WERI-Rb-1 (cell line): Measurements from ENCODE around the gene TMEM131L.

ENCODE experiments used
- DNase-seq: peaks from one replicate; pipeline ENCODE4 v3.0.0-alpha.2; 2020
- H3K27ac ChIP-seq: fragments of 250-450 bp; sonication (Bioruptor Pico); 2 replicates; pipeline ENCODE4 v1.5.1; 2020; ENCODE audit warnings: mild to moderate bottlenecking, moderate library complexity
- H3K27me3 ChIP-seq: fragments of 250-450 bp; sonication (Bioruptor Pico); 2 replicates; pipeline ENCODE4 v1.5.1; 2021; ENCODE audit warnings: mild to moderate bottlenecking, low read depth, moderate library complexity; ENCODE audit not compliant: insufficient read depth, severe bottlenecking
- H3K36me3 ChIP-seq: fragments of 250-450 bp; sonication (Bioruptor Pico); 2 replicates; pipeline ENCODE4 v1.5.1; 2020; ENCODE audit warnings: mild to moderate bottlenecking, moderate library complexity
- H3K4me3 ChIP-seq: 2 replicates; pipeline ENCODE4 v1.5.1; 2011; ENCODE audit warnings: low read depth, mild to moderate bottlenecking, control low read depth, low read length
- H3K9me3 ChIP-seq: fragments of 250-450 bp; sonication (Bioruptor Pico); 2 replicates; pipeline ENCODE4 v1.5.1; 2021; ENCODE audit warnings: mild to moderate bottlenecking, moderate library complexity; ENCODE audit not compliant: severe bottlenecking
- TF ChIP-seq, protein P1 (sequence below): IDR thresholded peaks from 2 replicates; pipeline ENCODE4 v1.5.1; 2011; ENCODE audit warnings: low read depth, mild to moderate bottlenecking, control low read depth, inconsistent platforms, low read length

Gene TMEM131L

GRCh38 chr4:153432965-153433753 lies 33.0 kb upstream of the TMEM131L start:
- Histone ChIP-seq H3K9me3 (no peaks in the 10 kb centered on the region), H3K27me3 (no peaks in the 10 kb centered on the region), H3K4me3 (no peak overlapping the region), H3K36me3 (no peaks in the 10 kb centered on the region), H3K27ac (no peak overlapping the region)
- DNase-seq: peak; percentile 42
- TF ChIP-seq, protein P1, sequence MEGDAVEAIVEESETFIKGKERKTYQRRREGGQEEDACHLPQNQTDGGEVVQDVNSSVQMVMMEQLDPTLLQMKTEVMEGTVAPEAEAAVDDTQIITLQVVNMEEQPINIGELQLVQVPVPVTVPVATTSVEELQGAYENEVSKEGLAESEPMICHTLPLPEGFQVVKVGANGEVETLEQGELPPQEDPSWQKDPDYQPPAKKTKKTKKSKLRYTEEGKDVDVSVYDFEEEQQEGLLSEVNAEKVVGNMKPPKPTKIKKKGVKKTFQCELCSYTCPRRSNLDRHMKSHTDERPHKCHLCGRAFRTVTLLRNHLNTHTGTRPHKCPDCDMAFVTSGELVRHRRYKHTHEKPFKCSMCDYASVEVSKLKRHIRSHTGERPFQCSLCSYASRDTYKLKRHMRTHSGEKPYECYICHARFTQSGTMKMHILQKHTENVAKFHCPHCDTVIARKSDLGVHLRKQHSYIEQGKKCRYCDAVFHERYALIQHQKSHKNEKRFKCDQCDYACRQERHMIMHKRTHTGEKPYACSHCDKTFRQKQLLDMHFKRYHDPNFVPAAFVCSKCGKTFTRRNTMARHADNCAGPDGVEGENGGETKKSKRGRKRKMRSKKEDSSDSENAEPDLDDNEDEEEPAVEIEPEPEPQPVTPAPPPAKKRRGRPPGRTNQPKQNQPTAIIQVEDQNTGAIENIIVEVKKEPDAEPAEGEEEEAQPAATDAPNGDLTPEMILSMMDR: peak; percentile 70

DNA sequence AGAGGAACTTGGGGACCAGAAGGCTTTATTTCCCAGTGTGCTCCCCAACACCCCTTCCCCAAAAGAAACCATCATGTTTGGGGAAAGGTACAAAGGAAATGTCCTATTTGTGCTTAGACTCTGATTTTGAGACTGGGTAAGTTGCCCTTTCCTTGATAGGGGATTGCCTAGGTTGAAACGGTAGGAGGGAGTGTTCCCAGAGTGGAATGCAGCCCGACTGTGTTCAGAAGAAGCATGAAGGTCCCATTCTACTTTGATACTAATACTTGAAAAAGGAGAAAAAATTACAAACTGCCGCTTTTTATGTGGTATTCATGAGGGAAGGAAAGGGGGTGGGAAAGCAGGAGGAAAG lies 32.4 kb upstream of the TMEM131L start:
- DNase-seq: no peak
- no peaks in the 10 kb centered on the region for H3K9me3 ChIP-seq
- H3K27ac ChIP-seq: no peak overlapping the region
- no peaks in the 10 kb centered on the region for H3K27me3 ChIP-seq
- H3K36me3 ChIP-seq: no peaks in the 10 kb centered on the region
- no peak overlapping the region for H3K4me3 ChIP-seq
- TF ChIP-seq, protein P1: no peak

DNA sequence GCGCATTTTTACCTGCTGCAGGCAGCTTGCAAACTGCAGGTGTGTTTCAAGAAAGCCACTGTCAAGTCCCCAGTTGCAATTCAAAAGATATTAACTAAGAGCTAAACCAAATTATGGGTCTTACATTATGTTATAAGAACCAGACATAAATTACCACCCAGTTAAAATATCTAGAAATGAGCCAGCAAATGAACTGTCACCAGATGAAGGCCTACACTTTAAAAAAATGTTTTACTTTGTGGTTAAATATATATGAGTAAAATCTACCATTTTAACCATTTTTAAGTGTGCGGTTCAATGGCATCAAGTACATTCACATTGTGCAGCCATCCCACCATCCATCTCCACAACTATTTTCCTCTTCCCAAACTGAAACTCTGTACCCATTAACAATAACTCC lies 32.0 kb upstream of the TMEM131L start:
- Histone ChIP-seq H3K36me3 (no peaks in the 10 kb centered on the region), H3K27ac (no peak overlapping the region), H3K9me3 (no peaks in the 10 kb centered on the region), H3K27me3 (no peaks in the 10 kb centered on the region), H3K4me3 (no peak overlapping the region)
- TF ChIP-seq, protein P1: no peak
- DNase-seq: no peak

- DNase-seq: no peak
- H3K27me3 ChIP-seq: no peaks in the 10 kb centered on the region
- no peak overlapping the region for H3K27ac ChIP-seq
- no peaks in the 10 kb centered on the region for H3K36me3 ChIP-seq
- H3K4me3 ChIP-seq: no peak overlapping the region
- no peaks in the 10 kb centered on the region for H3K9me3 ChIP-seq
- TF ChIP-seq, protein P1: no peak
Observed at GRCh38 chr4:153438916-153439756, 27.0 kb upstream of the TMEM131L start.

- Histone ChIP-seq H3K9me3 (no peaks in the 10 kb centered on the region), H3K4me3 (no peak overlapping the region), H3K27me3 (no peaks in the 10 kb centered on the region), H3K36me3 (no peaks in the 10 kb centered on the region), H3K27ac (no peak overlapping the region)
- TF ChIP-seq, protein P1: no peak
- DNase-seq: no peak
Observed at GRCh38 chr4:153439831-153440230, 26.3 kb upstream of the TMEM131L start.
